ENCODE measurements around the gene SUSD6.
A peak's percentile ranks its signal among the peaks of the same experiment; 100 is the strongest.

The SUSD6 gene

DNA sequence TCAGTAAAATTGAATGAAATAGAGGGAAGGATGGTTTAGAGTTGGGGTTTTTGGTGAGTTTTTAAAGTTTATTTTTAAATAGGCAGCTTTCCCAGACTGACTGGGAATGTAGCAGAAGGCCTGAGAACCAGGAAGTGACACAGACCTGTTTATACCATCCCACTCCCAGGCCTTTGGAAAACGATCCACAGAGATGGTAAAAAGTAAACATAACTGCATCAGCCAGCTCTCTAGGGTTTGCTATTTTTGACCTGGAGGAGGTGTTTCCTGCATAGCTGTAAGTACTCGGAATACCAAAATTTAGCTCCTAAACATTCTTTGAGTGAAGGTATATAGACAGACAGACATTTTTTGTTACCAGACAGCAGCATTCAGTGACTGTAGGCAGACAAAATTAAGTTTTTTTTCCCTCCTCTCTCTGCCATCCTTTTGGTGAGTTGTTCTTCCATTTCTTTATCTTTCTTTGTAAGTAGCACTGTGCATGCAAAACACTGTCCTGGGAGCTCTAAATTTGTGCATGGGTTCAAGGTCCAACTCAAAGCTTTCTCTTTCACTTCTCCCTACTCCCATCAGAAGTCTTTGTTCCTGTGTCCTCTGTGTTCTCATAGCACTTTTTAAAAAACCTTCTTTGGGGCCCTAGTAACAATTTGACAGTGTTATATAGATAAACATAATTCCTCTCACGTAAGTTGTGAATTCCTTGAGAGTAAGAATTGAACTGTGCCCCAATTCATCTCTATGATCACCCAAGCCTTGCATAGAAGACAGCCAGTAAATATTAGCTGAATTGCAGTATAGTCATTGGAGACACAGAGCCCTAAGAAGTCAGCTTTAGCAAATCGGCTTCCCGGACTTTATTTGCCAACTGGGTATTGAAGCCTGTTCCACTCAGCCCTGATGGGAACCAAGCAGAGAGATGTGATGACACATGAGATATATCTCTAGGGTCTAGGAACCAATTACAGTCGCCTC lies 37.4 kb downstream of the SUSD6 start:
- DNase-seq (ENCODE audit: low spot score) = peak; percentile 69

- no peak for DNase-seq (ENCODE audit: low spot score)
Measured at GRCh38 chr14:69650948-69651369, 39.6 kb downstream of the SUSD6 start.

- DNase-seq (ENCODE audit: low spot score) = no peak
Measured at GRCh38 chr14:69651664-69652063, 40.3 kb downstream of the SUSD6 start.

- DNase-seq (ENCODE audit: low spot score) = no peak
Measured at GRCh38 chr14:69652942-69653684, 41.7 kb downstream of the SUSD6 start.

- DNase-seq (ENCODE audit: low spot score) = no peak
Measured at GRCh38 chr14:69654116-69654515, 42.7 kb downstream of the SUSD6 start.

GRCh38 chr14:69657950-69658355 lies 46.6 kb downstream of the SUSD6 start:
- DNase-seq (ENCODE audit: low spot score) = peak; percentile 74

GRCh38 chr14:69658664-69659261 lies 47.4 kb downstream of the SUSD6 start:
- DNase-seq (ENCODE audit: low spot score) = no peak

GRCh38 chr14:69660344-69661193 lies 49.2 kb downstream of the SUSD6 start:
- DNase-seq (ENCODE audit: low spot score) = no peak

GRCh38 chr14:69661194-69661537 lies 49.8 kb downstream of the SUSD6 start:
- no peak for DNase-seq (ENCODE audit: low spot score)

DNA sequence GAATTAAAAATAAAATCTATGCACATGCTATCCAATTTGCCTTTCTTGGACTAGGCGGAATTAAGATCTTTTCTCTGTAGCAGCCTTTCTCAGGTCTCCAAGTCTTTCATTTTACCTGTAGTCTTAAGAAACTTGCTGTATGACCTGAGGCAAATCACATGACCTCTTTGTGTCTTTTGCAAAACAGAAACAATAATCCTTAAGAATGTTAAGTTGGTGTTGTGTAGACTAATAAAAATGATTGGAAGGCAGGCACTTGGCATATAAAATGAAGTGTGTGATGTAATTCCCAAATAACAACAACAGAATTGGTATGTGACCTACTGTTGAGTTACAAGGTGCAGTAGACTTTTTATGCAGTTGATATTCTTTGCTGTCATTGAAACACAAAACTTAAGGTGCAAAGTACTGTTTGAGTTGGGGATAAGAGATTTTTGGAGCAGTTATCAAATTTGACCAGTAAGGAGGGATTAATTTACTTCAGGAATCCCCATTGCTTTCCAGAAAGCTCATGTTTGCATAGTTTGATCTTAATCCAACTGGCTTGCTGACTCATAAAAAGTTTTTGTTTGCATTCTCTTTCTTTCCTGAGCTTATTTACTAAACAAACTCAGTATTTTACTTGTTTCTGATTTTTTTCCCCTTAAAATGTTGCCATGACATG lies 51.4 kb downstream of the SUSD6 start:
- DNase-seq (ENCODE audit: low spot score) = no peak

DNA sequence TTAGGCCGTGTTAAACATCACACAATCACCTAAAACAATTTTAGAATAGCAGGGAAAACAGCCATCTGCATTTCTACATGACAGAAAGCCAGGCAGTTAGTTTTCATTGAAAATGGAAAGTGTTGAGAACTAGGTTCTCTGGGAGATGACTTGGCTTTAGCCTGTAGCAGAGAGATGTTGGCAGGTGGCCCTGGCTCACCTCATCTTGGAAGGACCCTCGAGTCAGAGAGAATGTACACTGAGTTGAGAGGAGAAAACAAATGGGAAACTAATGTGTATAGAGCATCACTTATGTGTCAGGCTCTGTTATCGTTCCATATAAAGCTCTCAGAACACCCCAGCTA lies 51.9 kb downstream of the SUSD6 start:
- DNase-seq (ENCODE audit: low spot score) = no peak

- no peak for DNase-seq (ENCODE audit: low spot score)
Measured at GRCh38 chr14:69664265-69664664, 52.9 kb downstream of the SUSD6 start.

DNA sequence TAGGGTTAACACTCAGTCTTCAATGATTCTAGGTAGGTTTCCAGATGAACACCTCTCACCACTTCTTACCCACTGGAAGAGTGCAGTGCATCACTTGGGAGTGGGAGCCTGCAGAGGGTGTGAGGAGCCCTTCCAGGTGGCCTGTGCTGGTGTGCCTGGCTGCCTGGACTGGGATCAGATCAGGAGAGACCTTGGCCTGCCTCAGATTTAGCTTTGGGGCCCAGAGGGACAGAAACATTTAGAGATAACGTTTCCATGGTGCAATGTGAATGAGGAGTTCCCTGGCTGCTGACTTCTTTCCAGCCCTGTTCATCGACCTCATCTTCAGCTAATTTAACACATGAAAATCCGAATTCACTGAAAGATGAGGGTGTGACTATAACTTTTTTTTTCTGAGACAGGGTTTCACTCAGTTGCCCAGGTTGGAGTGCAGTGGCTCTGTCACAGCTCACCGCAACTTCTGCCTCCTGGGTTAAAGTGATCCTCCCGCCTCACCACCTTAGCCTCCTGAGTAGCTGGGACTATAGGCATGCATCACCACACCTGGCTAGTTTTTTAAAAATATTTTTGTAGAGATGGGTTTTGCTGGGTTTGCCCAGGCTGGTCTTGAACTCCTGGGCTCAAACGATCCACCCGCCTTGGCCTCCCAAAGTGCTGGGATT lies 53.6 kb downstream of the SUSD6 start:
- DNase-seq (ENCODE audit: low spot score) = no peak

DNA sequence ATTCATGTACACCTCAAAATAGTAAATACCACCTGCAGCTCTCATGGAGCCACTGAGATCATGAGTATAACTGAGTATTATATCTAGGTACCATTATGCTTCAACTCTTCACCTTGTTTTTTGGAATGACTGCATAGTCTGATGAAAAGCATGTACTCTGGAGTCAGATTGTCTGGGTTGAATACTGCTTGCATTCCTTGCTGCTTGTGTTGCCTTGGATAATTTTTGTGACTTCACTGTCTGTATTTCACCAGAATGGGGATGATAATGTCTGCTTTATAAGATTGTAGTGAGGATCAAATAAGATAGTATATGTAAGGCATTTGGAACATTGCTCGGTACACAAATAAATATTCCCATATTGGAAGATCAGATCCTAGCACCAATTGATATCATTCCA lies 54.2 kb downstream of the SUSD6 start:
- peak; percentile 39 for DNase-seq (ENCODE audit: low spot score)

GRCh38 chr14:69666112-69666511 lies 54.7 kb downstream of the SUSD6 start:
- peak; percentile 28 for DNase-seq (ENCODE audit: low spot score)

GRCh38 chr14:69666690-69667211 lies 55.4 kb downstream of the SUSD6 start:
- peak; percentile 60 for DNase-seq (ENCODE audit: low spot score)

DNA sequence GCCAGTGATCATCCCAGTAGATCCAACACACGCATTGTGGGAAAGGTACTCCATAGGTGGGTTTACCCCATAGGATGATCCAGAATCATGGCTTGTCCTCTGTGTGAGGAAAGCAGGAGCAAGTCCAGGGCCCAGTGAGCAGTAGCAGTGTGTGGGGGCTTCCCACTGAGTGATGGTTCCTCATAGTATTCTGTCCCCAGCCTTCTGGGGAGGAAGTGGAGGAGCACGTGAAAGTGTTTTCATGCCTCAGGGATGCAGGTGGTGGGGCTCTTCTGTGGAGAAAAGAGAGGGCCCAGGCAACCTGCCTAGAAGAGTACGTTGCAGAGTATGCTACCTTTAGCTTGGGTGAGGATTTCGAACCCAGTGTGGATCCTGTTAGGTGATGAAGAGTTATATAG lies 56.5 kb downstream of the SUSD6 start:
- DNase-seq (ENCODE audit: low spot score) = no peak

DNA sequence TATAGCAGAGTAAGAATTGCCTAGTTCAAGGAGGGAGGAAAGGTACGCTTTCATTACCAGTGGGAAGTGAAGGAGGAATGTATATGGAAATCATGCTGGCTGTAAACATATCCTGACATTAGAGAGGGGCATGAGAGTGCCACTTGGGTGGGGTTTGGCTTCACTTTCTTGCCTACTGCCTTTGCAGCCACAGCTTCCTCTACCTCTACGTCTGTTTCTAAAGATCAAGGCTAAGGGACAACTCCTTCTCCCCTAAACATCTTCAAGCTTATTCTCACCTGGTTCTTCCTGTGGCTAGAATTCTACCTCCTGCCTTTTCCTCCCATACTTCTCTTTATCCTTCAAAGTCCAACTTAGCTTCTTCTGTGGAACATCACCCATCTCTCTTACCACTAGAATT lies 58.0 kb downstream of the SUSD6 start:
- no peak for DNase-seq (ENCODE audit: low spot score)

GRCh38 chr14:69670093-69670492 lies 58.7 kb downstream of the SUSD6 start:
- DNase-seq (ENCODE audit: low spot score) = no peak

GRCh38 chr14:69671365-69672030 lies 60.1 kb downstream of the SUSD6 start:
- DNase-seq (ENCODE audit: low spot score) = no peak

Measured in AG20443 (cell line).